GM12873 (cell line): Measurements from ENCODE around the gene C22orf15.

Experiments
- CTCF ChIP-seq: IDR thresholded peaks from 2 replicates; pipeline ENCODE4 v1.5.1; 2012; ENCODE audit warnings: low read depth, mild to moderate bottlenecking, moderate library complexity, low read length, control low read depth; ENCODE audit not compliant: insufficient read depth; ENCODE audit errors: missing control alignments

The C22orf15 gene

GRCh38 chr22:23803001-23803819 is 40.4 kb downstream of the C22orf15 start:
- no peak for TF ChIP-seq CTCF

- TF ChIP-seq CTCF, result no peak
Measured at GRCh38 chr22:23804781-23805291, 42.0 kb downstream of the C22orf15 start.

- no peak for TF ChIP-seq CTCF
Measured at GRCh38 chr22:23806837-23807236, 44.0 kb downstream of the C22orf15 start.

GRCh38 chr22:23812378-23812777 is 49.6 kb downstream of the C22orf15 start:
- TF ChIP-seq CTCF, result no peak
